HT1080 (cell line): ENCODE results near the gene LOC128125822.
A peak's percentile ranks its signal among the peaks of the same experiment; 100 is the strongest.

Experiments
- DNase-seq: peaks from one replicate; pipeline ENCODE4 v3.0.0-alpha.2; 2015; ENCODE audit warnings: low read depth

LOC128125822 gene

GRCh38 chr6:63556369-63556768 is 15.9 kb upstream of the LOC128125822 start:
- DNase-seq, result no peak

GRCh38 chr6:63558278-63558677 is 14.0 kb upstream of the LOC128125822 start:
- DNase-seq, result no peak

GRCh38 chr6:63560801-63561287 is 11.4 kb upstream of the LOC128125822 start:
- DNase-seq, result no peak

GRCh38 chr6:63561288-63561687 is 11.0 kb upstream of the LOC128125822 start:
- DNase-seq, result no peak

GRCh38 chr6:63563235-63563634 is 9.0 kb upstream of the LOC128125822 start:
- no peak for DNase-seq

GRCh38 chr6:63565058-63565726 is 7.1 kb upstream of the LOC128125822 start:
- DNase-seq, result no peak

GRCh38 chr6:63565727-63566596 is 6.3 kb upstream of the LOC128125822 start:
- no peak for DNase-seq

- DNase-seq, result no peak
Observed at GRCh38 chr6:63567966-63568365, 4.3 kb upstream of the LOC128125822 start.

- DNase-seq, result peak; percentile 61
Observed at GRCh38 chr6:63571361-63572043, 778 bp upstream of the LOC128125822 start.

GRCh38 chr6:63572747-63573075 is 431 bp downstream of the LOC128125822 start:
- DNase-seq, result no peak

- DNase-seq, result peak; percentile 68
Observed at GRCh38 chr6:63573076-63573898, 1.0 kb downstream of the LOC128125822 start.

GRCh38 chr6:63573899-63574553 is 1.7 kb downstream of the LOC128125822 start:
- peak; percentile 78 for DNase-seq

- no peak for DNase-seq
Observed at GRCh38 chr6:63574554-63574900, 2.2 kb downstream of the LOC128125822 start.

- DNase-seq, result no peak
Observed at GRCh38 chr6:63576147-63576772, 4.0 kb downstream of the LOC128125822 start.

- DNase-seq, result no peak
Observed at GRCh38 chr6:63576985-63577712, 4.9 kb downstream of the LOC128125822 start.

- DNase-seq, result no peak
Observed at GRCh38 chr6:63578757-63579156, 6.5 kb downstream of the LOC128125822 start.

- no peak for DNase-seq
Observed at GRCh38 chr6:63579937-63580703, 7.8 kb downstream of the LOC128125822 start.

GRCh38 chr6:63580704-63580961 is 8.4 kb downstream of the LOC128125822 start:
- DNase-seq, result no peak
